ENCODE measurements around the gene ENTREP1. TPM values are rescaled to one million over a fixed set of nuclear protein-coding genes. Genes with fewer than 3 reads are reported as not detected.

Gene ENTREP1
- total and polyA plus RNA-seq, 9 donors = 17.7 to 36.9 (median 24.5) TPM

DNA sequence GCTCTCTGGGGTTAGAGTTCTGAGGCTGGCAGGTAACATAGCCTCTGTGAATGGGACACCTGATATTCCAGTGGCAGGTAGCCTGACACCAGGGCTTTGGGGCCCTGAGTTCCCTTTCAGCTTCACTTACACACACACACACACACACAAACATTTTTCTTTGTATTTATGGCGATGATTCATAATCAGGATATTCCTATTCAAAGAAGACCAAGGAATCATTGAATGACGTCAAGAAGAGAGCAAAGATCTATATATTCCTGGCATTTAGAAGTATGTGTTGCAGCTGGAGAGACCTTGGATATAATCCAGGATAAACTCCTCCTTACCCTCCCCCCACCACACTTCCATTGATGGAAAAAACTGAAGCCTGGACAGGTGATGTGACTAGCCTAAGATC is 7.9 kb upstream of the ENTREP1 start:
- intact Hi-C loops (cut with DNase I) = no loop called here
- no peaks in the 10 kb centered on the region for H3K36me3 ChIP-seq
- H3K4me1 ChIP-seq (ENCODE audit: insufficient read depth) = no peaks in the 10 kb centered on the region
- 65 to 78% (median 70%) methylated on average over 2 of the region's 2 CpGs for WGBS, 3 donors
- peaks cover 0 to 6% of the 10 kb centered on the region in 2 donors for H3K9me3 ChIP-seq
- no peak overlapping the region for H3K4me3 ChIP-seq
- TF ChIP-seq EP300 (IDR thresholded peaks at IDR 0.05) = no peak
- no peak for TF ChIP-seq POLR2A (IDR thresholded peaks at IDR 0.05)
- TF ChIP-seq, protein P1, sequence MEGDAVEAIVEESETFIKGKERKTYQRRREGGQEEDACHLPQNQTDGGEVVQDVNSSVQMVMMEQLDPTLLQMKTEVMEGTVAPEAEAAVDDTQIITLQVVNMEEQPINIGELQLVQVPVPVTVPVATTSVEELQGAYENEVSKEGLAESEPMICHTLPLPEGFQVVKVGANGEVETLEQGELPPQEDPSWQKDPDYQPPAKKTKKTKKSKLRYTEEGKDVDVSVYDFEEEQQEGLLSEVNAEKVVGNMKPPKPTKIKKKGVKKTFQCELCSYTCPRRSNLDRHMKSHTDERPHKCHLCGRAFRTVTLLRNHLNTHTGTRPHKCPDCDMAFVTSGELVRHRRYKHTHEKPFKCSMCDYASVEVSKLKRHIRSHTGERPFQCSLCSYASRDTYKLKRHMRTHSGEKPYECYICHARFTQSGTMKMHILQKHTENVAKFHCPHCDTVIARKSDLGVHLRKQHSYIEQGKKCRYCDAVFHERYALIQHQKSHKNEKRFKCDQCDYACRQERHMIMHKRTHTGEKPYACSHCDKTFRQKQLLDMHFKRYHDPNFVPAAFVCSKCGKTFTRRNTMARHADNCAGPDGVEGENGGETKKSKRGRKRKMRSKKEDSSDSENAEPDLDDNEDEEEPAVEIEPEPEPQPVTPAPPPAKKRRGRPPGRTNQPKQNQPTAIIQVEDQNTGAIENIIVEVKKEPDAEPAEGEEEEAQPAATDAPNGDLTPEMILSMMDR (IDR thresholded peaks at IDR 0.05) = no peak
- H3K27me3 ChIP-seq = no peaks in the 10 kb centered on the region
- no peak overlapping the region for H3K27ac ChIP-seq
- DNase-seq = no peak

DNA sequence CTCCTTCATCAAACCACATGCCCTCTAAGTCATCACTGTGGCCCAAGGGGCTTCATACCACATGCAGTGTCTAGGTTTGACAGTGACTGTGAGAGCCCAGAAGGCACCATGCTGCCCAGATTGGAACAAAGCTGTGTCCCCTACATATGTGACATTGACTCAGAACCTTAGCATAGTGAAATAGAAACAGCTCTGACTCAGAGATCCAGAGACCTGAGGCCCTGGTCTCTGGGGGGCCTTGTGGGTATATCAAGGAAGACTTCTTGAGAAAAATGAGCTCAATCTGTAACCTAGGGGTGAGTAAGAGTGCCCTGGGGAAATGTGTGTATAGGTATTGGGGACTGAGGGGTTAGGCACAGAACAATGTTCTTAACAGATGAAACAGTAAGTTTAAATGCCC is 7.1 kb upstream of the ENTREP1 start:
- no peak for TF ChIP-seq POLR2A (IDR thresholded peaks at IDR 0.05)
- no peak for TF ChIP-seq EP300 (IDR thresholded peaks at IDR 0.05)
- TF ChIP-seq, protein P1 (IDR thresholded peaks at IDR 0.05) = no peak
- H3K36me3 ChIP-seq = no peaks in the 10 kb centered on the region
- DNase-seq = no peak
- H3K9me3 ChIP-seq = peaks cover 0 to 3% of the 10 kb centered on the region in 2 donors
- no peak overlapping the region for H3K4me3 ChIP-seq
- no peaks in the 10 kb centered on the region for H3K27me3 ChIP-seq
- intact Hi-C loops (cut with DNase I) = no loop called here
- no peaks in the 10 kb centered on the region for H3K4me1 ChIP-seq (ENCODE audit: insufficient read depth)
- no peak overlapping the region for H3K27ac ChIP-seq

DNA sequence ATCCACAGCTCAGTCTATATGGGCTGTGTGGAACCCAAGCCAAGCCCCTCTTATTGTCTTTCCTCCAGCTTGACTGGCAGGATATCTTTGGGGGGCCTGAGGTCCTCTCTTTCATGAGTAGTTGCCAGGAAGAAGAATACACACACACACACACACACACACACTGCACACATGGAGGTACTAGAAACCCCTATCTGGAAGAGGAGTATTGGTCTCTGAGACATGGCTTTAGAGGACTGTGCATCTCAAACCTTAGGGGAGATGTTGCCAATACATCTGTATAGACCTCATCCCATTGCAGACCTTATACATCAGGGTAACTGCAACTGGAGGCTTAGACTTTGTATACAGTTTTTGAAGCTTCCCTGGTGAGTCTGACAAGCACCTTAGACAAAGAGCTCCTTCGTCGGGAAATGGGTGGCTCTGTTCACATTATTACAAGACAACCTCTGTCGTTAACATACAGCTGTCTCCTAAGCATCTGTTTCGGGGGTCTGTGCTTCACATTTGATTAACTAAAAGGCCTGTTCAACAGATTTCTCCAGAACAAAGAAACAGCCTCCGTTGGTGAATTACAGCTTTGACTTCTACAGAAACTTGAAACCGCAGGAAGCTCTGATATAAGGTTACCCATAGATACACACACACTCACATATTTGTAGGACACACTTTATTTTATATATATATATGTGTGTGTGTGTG is 5.5 kb upstream of the ENTREP1 start:
- WGBS, 3 donors = 76 to 82% (median 77%) methylated on average over 6 of the region's 6 CpGs
- Histone ChIP-seq H3K27me3 (no peaks in the 10 kb centered on the region), H3K9me3 (no peaks in the 10 kb centered on the region), H3K27ac (no peak overlapping the region), H3K36me3 (no peaks in the 10 kb centered on the region), H3K4me3 (no peak overlapping the region), H3K4me1 (ENCODE audit: insufficient read depth) (no peaks in the 10 kb centered on the region)
- TF ChIP-seq, protein P1 (IDR thresholded peaks at IDR 0.05) = no peak
- no peak for TF ChIP-seq POLR2A (IDR thresholded peaks at IDR 0.05)
- no peak for TF ChIP-seq EP300 (IDR thresholded peaks at IDR 0.05)
- no peak for DNase-seq
- intact Hi-C loops (cut with DNase I) = loop anchor here in 1 of 4 donors (10.0 kb wide), 1 partner anchor 105 kb away; no protein-coding TSS in a partner anchor

DNA sequence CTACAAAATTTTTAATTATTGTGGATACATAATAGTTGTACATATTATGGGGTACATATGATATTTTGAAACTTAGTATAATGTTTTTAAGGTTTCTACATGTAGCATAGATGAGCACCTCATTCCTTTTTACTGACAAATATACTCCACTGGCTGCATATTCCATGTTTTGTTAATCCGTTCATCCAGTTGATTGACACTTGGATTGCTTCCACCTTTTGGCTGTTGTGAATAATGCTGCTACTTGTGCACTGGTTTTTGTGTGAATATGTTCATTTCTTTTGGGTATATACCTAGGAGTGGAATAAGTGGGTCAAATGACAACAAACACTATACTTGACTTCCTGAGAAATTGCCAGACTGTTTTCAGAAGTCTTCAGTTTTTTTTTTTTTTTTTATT is 2.8 kb upstream of the ENTREP1 start:
- DNase-seq = no peak
- TF ChIP-seq, protein P1 (IDR thresholded peaks at IDR 0.05) = no peak
- no peak for TF ChIP-seq POLR2A (IDR thresholded peaks at IDR 0.05)
- TF ChIP-seq EP300 (IDR thresholded peaks at IDR 0.05) = no peak
- H3K27ac ChIP-seq = no peak overlapping the region
- H3K4me3 ChIP-seq = no peak overlapping the region
- H3K9me3 ChIP-seq = no peaks in the 10 kb centered on the region
- peaks cover 3% of the 10 kb centered on the region for H3K4me1 ChIP-seq (ENCODE audit: insufficient read depth)
- 69 to 87% (median 86%) methylated on average over 1 of the region's 1 CpG for WGBS, 3 donors
- H3K27me3 ChIP-seq = no peaks in the 10 kb centered on the region
- intact Hi-C loops (cut with DNase I) = loop anchor here in 1 of 4 donors (10.0 kb wide), 1 partner anchor 107 kb away; no protein-coding TSS in a partner anchor
- H3K36me3 ChIP-seq = no peaks in the 10 kb centered on the region

Data from ovary (tissue), 9 donors.